Activated CD4-positive, CD25-positive, alpha-beta regulatory T cell treated with anti-CD3 and anti-CD28 coated beads, Interleukin-2, amount 50 U/mL, for 16 hours (primary cell): ENCODE data around the gene VPS37C.
"Not testable (repeated sequence)": the region's sequence is repeated elsewhere in the genome, so short reads cannot be mapped to it uniquely, and the experiment has no call there.

Experiments
- DNase-seq: peaks from one replicate; pipeline ENCODE4 v3.0.0-alpha.2; 2020; ENCODE audit warnings: low read depth, low spot score

The VPS37C gene

DNA sequence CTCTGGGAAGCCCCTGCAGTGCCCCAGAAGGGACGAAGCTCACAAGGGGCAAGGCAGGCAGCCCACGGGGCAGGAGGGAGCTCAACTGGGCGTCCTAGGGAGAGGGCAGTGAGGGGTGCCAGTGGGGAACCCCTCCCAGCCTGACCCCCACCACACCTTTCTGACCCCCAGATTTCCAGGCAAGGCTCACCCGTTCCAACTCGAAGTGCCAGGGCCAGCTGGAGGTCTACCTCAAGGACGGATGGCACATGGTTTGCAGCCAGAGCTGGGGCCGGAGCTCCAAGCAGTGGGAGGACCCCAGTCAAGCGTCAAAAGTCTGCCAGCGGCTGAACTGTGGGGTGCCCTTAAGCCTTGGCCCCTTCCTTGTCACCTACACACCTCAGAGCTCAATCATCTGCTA lies 43.2 kb downstream of the VPS37C start:
- DNase-seq: no peak

DNA sequence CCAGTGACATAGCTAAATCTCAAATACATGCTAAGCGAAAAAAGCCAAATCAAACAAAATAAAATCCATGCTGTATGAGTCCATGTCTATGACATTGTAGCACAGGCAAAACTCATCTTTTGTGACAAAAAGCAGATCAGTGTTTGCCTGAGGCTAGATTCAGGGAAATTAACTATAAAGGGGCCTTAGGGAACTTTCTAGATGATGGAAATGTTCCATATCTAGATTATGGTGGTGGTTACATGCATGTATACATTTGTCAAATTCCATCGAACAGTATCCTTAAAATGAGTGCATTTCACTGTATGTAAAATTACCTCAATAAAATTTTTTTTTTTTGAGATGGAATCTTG lies 44.1 kb downstream of the VPS37C start:
- DNase-seq: no peak

DNA sequence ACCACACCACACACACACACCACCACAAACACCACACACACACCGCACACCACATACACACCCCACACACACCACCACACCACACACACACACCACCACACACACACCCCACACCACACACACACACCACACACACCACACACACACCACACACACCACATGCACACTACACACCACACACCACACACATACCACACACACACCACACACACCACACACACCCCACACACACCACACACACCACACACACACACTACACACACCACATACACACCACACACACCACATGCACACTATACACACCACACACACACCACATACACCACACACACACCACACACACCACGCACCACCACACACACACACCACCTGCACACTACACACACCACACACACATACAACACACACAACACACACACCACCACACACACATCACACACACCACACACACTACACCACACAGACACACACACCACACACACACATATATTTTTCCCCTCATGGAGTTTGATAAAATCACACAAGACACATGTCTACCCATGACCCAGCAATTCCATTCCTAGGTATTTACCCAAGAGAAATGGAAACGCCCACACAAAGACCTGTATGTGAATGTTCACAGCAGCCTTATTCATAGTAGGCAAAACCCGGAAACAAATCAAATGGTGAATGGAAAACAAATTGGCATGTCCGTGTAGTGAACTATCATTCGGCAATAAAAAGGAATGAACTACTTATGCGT lies 44.6 kb downstream of the VPS37C start:
- no peak for DNase-seq

DNA sequence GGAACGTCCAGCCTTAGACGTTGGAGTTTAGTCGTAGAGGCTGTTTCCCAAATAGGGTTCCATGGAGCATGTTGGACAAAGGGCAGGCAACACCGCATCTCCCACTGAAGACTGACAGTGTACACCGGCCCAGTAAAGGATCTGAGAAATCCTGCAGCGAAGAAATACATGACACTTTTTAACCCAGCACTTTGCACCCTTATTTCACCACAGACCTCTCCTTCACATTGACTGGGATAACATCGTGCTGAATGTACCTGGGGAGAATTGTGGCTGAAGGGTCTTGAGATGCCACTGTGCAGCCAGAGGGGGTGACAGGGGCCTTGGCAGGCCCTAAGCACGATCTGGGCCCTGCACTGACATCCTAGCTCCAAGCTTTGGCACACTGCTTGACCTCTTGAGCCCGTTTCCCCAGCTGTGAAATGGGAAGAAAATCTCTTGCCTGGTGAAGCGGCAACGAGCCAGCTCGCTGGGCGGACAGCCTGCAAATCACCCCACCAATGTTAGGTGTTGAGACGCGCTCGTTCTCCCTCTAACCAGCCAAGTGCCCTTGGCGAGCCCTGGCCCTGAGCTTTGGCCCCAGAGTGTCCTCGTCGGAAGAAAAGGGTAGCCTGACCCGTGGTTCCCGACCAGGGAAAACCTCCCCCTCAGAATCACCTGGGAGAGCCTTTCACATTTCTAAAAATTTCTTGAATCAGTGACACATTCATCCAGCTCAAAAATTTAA lies 45.6 kb downstream of the VPS37C start:
- DNase-seq: no peak

DNA sequence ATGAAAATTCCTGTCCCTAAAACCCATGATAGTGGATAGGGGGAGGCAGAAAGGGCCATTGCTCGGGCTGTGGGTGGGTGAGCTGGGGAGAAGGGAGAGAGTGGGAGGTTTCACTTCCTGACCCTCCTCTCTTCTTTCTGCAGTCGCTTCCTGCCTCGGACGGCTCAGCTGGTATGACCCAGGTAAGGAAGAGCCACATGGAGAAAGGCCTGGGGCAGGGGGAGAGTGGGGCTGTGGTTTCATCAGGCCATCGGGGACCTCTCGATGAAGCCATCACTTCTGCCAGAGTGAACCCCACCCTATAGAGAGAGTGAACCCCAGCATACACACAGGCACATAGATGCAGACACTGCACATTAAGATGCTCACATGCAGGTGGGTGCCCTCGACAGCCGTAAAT lies 46.3 kb downstream of the VPS37C start:
- no peak for DNase-seq

DNA sequence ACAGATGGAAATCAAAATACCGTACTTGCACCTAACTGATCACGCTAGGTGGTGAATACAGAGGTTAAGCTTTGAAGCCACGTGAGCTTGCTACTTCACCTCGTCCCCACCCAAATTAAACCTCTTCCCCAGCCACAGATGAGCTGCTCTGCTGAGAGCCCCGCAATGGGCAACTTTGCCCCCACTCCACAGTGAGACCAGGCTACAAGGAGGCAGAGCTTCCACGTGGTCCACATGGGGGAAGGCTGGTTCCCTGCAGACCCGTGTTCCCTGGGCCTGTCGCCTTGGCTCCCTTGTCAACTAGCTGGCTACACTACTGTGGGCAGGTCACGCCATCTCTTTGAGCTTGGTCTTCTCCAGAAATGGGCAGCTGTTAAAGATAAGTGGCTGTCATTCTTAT lies 48.0 kb downstream of the VPS37C start:
- no peak for DNase-seq

DNA sequence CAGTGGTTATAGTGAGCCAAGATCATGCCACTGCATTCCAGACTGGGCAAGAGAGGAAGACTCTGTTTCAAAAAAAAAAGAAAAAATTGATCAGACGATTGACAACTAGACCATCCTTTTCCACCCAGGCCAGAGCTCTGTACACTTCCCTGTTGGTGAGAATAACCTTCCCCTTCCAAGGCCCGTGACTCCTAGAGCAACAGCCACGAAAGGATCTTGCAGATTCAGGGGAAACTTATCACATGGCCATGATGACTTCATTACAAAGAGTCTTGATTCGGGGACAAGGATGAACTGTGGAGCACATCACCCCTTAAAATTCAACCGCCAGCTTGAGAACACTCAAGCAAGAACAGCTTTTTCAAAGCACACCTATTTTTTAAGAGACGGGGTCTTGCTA lies 48.7 kb downstream of the VPS37C start:
- DNase-seq: no peak

DNA sequence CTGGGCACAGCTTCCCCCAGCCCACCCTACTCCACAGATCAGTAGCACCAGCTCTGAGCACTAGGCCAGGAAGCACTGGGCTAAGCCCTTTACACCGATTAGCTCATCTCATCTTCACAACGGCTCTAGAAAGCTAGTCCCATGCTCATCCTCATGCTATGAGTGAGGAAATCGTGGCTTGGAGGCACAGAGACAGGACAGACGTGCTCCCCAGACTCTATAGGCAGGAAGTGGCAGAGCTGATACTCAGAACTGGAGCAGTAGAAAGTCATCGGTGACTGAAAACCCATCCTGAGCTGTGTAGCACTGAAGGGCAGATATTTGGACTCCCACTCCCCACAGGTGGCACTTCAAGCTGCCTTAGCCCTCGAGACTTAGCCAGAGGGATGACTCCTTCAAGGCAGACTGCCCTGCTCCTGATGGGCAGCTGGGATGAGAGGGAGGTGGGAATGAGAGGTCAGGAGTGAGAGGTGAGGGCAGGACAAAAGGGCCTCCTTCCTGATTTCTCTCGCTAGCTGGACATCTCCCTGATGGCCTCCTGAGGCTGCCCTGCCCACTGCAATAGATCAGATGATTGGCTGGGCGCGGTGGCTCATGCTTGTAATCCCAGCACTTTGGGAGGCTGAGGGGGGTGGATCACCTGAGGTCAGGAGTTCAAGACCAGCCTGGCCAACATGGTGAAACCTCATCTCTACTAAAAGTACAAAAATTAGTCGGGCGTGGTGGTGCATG lies 49.3 kb downstream of the VPS37C start:
- no peak for DNase-seq

DNA sequence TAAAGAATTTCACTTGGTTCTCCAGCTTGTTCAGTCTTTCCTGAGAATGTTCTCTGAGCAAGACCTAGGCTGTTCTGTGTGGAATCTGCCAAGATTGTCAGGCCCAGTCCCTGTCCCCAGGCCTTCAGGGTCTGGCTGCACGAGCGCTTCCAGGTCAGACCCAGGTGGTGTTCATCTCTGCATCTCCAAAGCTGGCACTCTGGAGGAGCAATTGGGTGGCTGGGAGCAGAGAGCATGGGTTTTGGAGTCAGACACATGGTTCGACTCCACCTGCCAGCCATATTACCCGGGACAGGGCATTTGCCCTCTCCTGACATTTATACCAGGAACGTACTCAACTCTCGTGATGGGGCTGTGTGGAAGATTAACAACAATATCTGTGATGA lies 50.2 kb downstream of the VPS37C start:
- DNase-seq: no peak

DNA sequence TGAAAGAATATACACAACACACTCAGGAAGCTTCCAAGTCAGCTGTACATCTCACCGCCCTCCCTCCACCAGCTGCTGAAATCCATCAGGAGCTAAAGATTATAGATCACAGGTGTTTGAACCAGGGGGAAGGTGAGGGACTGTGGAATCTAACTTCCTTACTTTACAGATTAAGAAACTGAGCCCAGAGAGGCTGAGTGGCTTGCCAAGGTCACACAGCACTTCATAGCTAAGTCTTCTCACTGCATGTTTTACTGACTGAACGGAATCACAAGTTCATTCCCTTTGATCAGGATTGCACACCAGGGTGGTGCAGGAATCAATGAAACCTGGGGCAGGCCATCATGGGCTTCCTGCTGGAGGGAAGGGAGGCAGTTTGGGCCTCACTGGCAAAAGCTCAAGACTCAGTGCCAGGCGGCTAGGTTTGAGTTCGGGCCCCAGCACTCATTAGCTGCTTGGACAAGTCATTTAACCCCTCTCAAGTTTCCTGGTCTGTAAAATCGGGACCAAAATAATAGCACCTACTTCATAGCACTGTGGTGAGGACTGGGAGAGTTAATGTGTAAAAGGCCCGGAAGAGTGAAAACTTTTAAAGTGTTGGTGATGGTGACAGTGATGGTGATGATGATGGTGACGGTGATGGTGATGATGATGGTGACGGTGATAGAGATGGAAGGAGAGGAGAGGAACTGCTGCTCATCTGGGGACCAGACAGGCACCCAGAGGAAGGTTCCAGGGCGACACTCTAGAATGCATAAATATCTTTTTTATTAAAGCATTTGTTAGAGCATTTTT lies 50.8 kb downstream of the VPS37C start:
- DNase-seq: no peak

DNA sequence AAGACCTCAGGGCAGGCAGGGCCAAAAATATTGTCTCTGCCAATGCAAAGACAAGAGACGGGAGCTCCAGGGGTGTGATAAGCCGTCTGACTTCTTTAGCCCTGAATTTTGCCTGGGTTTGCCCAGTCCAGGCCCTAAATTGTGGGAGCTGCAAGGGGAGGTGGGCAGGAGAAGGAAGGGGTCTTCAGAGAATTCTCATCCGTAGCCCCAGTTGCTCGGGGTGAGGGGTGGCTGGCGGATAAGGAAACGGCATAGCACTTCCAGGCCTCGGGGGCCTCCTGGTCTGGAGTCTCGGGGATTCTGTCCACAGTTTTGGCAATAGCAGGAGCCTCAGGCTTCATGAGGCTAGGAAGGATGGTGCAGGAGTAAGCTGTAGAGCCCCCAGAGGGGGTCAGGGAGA lies 51.6 kb downstream of the VPS37C start:
- DNase-seq: no peak

DNA sequence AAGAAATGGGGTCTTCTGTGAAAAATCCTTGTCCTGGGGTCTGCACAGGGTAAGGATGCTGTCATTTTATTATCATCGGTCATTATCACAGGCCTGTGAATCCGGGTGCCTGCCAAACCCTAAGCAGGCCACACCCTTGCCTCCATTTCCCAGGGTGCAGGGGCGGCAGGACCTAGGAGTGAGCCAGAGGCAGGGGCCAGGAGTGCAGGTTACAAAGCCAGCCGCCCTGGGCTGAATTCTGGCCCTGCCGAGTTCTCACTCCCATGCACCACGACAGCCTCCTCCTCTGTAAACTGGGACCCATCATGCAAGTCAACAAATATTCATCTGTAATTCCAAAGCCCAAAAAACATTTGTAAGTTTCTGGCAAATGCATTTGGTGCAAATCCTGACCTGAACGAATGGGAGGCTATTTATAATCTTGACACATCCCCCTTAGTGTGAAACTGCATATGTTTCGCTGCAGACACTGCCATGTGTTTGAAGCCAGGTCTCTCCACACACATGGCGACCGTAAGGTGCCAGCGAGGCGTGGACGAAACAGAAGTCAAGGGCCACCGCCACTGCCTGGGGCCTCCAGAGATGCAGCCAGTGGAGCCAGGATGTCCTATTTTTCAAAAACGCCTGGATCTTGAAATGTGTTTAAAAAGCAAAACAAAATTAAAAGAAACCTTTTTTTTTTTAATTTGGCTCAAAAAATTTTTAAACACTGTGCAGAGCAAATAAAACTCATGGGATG lies 52.2 kb downstream of the VPS37C start:
- DNase-seq: no peak

DNA sequence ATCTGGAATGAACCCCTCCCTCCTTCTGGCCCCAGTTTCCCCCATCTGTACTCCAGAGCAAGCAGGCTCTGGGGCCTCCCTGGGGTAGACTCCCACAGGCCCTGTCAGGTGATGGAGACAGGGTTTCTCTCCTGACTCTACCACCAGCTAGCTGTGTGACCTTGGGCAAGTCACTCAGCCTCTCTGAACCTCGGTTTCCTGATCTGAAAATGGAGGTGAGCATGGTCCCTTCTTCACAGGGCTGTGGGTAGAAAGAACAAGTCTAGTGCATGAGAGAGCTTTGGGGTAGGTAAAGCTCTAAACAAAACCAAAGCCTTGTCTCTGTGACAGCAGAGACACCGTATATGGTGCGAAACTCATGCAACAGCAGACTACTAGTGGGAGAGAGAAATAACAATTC lies 53.3 kb downstream of the VPS37C start:
- DNase-seq: no peak

DNA sequence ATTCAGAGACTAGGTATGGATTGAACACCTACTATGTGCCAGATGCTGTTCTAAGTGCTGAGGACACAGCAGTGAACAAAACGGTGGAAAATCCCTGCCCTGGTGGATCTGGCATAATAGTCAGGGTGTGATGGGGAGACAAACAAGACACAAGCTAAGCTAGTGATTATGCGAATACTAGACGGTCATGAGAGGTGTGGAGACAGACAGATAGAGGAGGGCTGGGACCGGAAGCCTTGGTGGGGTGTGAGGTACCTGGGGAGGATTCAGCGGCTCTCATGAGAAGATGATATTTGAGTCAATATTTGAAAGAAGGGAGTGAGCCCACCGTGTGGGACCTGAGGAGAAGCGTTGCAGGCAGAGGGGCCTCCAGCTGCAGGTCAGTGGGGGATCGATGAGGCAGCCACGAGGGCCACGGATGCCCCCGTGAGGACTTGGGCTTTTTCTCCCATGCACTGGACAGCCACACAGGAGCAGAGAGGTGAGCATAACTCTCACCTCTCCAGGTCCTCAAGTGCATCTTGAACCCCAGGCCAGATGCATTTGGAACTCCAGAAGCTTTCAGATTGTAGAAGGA lies 54.2 kb downstream of the VPS37C start:
- no peak for DNase-seq

DNA sequence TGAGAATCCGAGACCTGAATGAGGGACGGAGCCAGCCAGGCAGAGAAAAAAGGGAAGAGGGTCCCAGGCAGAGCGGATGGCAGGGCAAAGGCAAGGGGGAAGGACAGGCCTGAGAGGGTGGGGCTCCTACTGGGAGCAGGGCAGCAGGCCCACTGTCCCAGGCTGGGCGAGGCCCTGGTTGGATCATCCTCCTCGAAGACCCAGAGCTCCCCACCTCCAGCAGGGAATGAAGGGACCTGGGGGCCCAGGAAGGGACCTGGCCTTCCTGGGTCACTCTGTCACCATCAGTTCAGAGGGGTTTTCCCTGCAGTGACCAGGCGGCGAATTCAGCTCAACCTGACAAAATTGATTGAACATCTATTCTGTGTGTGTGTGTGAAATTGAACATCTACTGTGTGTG lies 54.9 kb downstream of the VPS37C start:
- DNase-seq: no peak

DNA sequence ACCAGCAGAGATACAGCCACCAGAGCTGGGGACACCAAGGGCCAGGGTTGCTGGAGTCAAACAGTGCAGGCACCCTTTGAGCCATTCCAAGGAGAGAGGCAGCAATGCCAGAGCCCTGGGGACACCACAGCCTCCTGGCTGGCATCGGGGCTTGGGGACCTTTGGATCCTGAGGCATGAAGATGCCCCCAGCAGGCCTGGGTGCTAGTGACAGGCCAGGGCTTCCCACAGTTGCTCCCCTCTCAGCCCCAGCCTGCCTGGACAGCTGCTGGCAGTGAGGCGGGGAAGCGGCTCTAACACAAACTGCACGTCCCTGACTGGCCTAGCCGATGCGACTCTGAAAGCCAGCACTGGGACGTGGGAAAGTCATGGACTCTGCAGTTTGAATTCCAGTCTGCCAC lies 56.3 kb downstream of the VPS37C start:
- DNase-seq: no peak

DNA sequence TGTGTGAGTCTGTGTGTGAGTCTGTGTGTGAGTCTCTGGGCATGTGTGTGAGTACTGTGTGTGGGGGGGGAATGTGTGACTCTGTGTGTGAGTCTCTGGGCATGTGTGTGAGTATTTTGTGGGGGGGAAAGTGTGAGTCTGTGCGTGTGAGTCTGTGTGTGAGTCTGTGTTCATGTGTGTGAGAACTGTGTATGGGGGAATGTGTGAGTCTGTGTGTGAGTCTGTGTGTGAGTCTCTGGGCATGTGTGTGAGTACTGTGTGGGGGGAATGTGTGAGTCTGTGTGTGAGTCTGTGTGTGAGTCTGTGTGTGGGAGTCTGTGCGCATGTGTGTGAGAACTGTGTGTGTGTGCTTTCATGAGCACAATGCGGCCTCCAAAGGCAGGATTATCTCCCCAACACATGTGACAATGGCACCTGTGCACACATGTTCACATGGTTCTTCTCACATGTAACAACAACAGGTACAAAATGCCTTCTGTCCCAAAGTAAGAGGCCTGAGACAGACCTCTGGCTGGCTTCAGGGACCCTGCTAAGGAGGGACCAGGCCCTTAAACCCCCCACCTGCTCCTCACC lies 57.3 kb downstream of the VPS37C start:
- DNase-seq: no peak

DNA sequence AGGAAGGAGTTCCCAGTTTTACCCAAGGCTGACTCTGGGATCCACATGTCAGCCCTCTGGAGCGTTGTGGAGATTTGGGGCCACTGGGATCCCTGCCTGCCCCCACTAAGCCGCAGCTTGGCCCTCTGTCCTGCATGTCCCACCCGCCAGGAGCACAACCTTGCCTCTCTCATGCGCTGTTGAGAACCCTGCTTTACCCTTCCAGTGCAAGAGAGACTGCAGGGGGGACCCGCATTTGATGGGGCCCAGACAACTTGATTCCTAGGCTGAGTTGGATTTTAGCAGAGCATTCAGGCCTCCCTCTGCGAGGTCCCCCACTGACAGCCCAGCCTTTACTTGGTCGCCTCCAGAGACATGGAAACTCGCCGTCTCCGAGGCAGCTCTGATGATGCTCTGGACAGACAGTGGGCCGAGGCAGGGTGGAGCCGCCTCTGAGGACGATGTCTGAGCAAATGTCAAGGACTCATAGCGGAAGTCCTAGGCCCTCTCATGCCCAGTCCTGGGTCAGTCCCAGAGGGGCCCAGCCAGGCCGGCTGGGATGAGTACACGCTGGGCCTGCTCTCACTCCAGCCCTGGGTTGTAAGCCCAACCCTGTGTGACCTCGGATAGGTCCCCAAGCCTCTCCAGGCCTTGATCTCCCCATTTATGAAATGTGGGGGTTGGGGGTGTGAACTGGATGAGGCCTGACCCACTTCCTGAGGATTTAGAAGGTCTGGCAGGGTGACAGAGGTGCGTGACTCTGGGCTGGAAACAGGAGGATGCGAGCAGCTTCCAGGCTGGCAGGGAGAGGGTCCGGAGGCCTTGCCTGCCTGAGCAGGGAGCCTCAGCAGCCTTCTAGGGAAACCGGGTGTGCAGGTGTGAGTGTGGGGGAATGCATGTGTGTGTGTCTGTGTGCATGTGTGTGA lies 58.3 kb downstream of the VPS37C start:
- no peak for DNase-seq

DNA sequence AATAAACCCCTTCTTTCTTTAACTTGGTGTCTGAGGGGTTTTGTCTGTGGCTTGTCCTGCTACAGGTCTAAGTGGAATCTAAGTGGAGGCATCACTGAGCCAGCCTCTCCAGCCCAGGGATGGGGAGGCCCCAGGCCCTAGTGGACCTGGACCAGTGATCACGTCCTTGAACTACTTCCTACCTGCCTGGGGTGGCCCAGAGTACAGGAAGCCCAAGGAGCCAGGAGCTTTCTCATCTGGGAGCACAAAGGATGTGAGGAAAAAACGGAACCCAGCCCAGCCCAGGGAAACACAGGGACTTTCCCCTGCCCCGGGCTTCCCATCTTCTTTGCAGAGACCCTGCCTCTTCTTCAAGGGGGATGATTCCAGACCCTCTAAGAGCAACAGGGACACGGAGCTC lies 62.4 kb downstream of the VPS37C start:
- DNase-seq: no peak

DNA sequence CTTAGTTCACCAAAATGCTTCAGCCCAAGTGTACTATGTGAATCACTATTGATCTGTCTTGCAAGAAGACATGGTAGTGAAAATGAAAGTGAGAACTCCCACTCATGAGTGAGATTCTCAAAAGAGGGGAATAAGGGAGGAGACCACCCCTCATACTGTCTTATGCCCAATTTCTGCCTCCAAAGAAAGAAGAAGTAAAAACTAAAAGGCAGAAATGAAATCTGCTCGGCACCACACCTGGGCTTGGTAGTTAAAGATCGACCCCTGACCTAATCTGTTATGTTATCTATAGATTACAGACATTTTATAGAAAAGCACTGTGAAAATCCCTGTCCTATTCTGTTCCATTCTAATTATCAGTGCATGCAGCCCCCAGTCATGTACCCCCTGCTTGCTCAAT lies 63.0 kb downstream of the VPS37C start:
- DNase-seq: not testable (repeated sequence)
